PFSK-1 (cell line): ENCODE results near the gene MAGI1.

ENCODE experiments used
- FOXP2 ChIP-seq: optimal IDR thresholded peaks from 2 replicates; pipeline ENCODE3; 2011; ENCODE audit warnings: borderline replicate concordance, control low read depth, inconsistent platforms; ENCODE audit not compliant: insufficient read depth; ENCODE audit errors: extremely low read length, extremely low read depth
- POLR2AphosphoS5 ChIP-seq: IDR thresholded peaks from 2 replicates; pipeline ENCODE4 v1.6.1; 2012; ENCODE audit warnings: low read depth, mild to moderate bottlenecking, control low read depth, low read length, moderate library complexity
- TAF1 ChIP-seq: IDR thresholded peaks from 2 replicates; pipeline ENCODE4 v1.6.1; 2012; ENCODE audit warnings: low read length, control low read depth, borderline replicate concordance; ENCODE audit not compliant: insufficient read depth
- TF ChIP-seq, protein P1 (sequence below), 2 experiments: IDR thresholded peaks; 2 replicates each; pipeline versions ENCODE4 v1.6.1 to v1.8.0; 2011 to 2012; ENCODE audit warnings: low read depth in 2 of 2, low read length in 2 of 2, control low read depth in 1 of 2, inconsistent platforms in 1 of 2, mild to moderate bottlenecking in 1 of 2, moderate library complexity in 1 of 2; ENCODE audit not compliant: insufficient read depth in 1 of 2

DNA sequence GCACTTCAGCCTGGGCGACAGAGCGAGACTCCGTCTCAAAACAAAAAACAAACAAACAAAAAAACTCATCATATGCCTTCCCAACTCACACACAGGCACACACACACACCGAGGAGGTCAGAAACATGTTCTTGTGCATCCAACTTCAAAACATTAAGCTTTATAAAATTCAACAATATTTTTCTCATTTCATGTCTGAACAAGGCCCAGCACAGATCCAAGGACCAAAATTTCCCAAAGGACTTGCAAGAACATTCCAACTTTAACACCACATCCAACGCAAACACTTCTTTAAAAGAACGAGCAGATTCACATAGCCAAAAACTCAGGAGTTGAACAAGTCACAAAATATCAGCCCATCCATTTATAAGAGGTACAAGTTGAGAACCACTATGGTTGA lies 148.4 kb downstream of the MAGI1 start:
- TF ChIP-seq, protein P1, sequence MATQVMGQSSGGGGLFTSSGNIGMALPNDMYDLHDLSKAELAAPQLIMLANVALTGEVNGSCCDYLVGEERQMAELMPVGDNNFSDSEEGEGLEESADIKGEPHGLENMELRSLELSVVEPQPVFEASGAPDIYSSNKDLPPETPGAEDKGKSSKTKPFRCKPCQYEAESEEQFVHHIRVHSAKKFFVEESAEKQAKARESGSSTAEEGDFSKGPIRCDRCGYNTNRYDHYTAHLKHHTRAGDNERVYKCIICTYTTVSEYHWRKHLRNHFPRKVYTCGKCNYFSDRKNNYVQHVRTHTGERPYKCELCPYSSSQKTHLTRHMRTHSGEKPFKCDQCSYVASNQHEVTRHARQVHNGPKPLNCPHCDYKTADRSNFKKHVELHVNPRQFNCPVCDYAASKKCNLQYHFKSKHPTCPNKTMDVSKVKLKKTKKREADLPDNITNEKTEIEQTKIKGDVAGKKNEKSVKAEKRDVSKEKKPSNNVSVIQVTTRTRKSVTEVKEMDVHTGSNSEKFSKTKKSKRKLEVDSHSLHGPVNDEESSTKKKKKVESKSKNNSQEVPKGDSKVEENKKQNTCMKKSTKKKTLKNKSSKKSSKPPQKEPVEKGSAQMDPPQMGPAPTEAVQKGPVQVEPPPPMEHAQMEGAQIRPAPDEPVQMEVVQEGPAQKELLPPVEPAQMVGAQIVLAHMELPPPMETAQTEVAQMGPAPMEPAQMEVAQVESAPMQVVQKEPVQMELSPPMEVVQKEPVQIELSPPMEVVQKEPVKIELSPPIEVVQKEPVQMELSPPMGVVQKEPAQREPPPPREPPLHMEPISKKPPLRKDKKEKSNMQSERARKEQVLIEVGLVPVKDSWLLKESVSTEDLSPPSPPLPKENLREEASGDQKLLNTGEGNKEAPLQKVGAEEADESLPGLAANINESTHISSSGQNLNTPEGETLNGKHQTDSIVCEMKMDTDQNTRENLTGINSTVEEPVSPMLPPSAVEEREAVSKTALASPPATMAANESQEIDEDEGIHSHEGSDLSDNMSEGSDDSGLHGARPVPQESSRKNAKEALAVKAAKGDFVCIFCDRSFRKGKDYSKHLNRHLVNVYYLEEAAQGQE (IDR thresholded peaks at IDR 0.05; ENCODE audit: insufficient read depth in 1 of 2, low read depth in 2 of 2, low read length in 2 of 2), result no peak
- TF ChIP-seq FOXP2 (no peak), TAF1 (no peak), POLR2AphosphoS5 (no peak)
